Right lobe of liver (tissue), 6 donors: ENCODE data around the gene SEPTIN2. TPM values are rescaled to one million over a fixed set of nuclear protein-coding genes. Genes with fewer than 3 reads are reported as not detected.
A peak's percentile ranks its signal among the peaks of the same experiment; 100 is the strongest.
"Not testable (repeated sequence)": the region's sequence is repeated elsewhere in the genome, so short reads cannot be mapped to it uniquely, and the experiment has no call there.

ENCODE experiments used
- ATAC-seq, 4 donors: fragments of 200-7000 bp; cut with Tn5 transposase; one replicate each; pipeline ENCODE4 v1.9.1; 2020; ENCODE audit warnings: mild to moderate bottlenecking in 4 of 4, moderate library complexity in 4 of 4
- DNase-seq, 3 donors: peaks; one replicate each; pipeline ENCODE4 v3.0.0-alpha.2; 2020
- H3K27ac ChIP-seq, 3 donors: fragments of 200-600 bp; one replicate each; pipeline ENCODE4 v1.8.0; 2022
- H3K27me3 ChIP-seq, 2 donors: fragments of 200-600 bp; one replicate each; pipeline ENCODE4 v1.8.0; 2022
- H3K36me3 ChIP-seq, 4 donors: fragments of 200-600 bp; sonication (generic) in 1 of 4; one replicate each; pipeline versions ENCODE4 v1.5.1 to v1.8.0; 2017 to 2022; ENCODE audit warnings: control low read depth in 1 of 4
- H3K4me1 ChIP-seq, 4 donors: fragments of 200-600 bp; sonication (generic) in 1 of 4; one replicate each; pipeline versions ENCODE4 v1.5.1 to v1.8.0; 2017 to 2022; ENCODE audit warnings: control low read depth in 1 of 4
- H3K4me3 ChIP-seq, 3 donors: fragments of 200-600 bp; one replicate each; pipeline ENCODE4 v1.8.0; 2022
- H3K9me3 ChIP-seq, 4 donors: fragments of 200-600 bp; sonication (generic) in 1 of 4; one replicate each; pipeline versions ENCODE4 v1.5.1 to v1.8.0; 2017 to 2022; ENCODE audit warnings: control low read depth in 1 of 4
- CTCF ChIP-seq, 4 donors: fragments of 200-600 bp in 3 of 4; fragments of 450-650 bp in 1 of 4; IDR thresholded peaks; one replicate each; pipeline versions ENCODE4 v1.5.1 to v1.8.0; 2016 to 2022; ENCODE audit warnings: antibody characterized with exemption in 4 of 4, mild to moderate bottlenecking in 2 of 4
- POLR2A ChIP-seq: fragments of 450-650 bp; IDR thresholded peaks from one replicate; pipeline ENCODE4 v1.6.1; 2017; ENCODE audit warnings: antibody characterized with exemption, mild to moderate bottlenecking
- WGBS: methylation state at CpG from one replicate; pipeline ENCODE4 v1.1.6; 2018; ENCODE audit warnings: low coverage, low lambda C conversion rate; ENCODE audit not compliant: insufficient coverage; ENCODE audit errors: missing lambda C conversion rate; 5-methylcytosine and 5-hydroxymethylcytosine counted together
- intact Hi-C, 2 donors: fragments of 100-400 bp; cut with DNase I; formaldehyde crosslinking; loops; one replicate each; pipeline versions ENCODE4 v1.11.2 to v1.14.1; 2022
- total RNA-seq, 6 experiments: library from RNA; depleted of rRNA in 2 of 6; stranded (reverse); fragments of >200 nt in 2 of 6; fragmentation: NEBNext Ultra II Directional in 3 of 6; extraction: Animal tissue kit (Norgen Biotek cat#: 25700) in 3 of 6; gene quantifications; one replicate each; pipeline versions ENCODE4 v1.1.0 to v1.2.4, GENCODE V29; 2016 to 2023
- donor health status: DM: no; HTN: yes; CAD: no.
- donor health status: DM: no; HTN: no; CAD: no.
- donor health status: DM: no; HTN: no; CAD: no.
- donor health status: DM: no; HTN: yes; CAD: no.
- donor health status: DM: no; HTN: yes; CAD: no.

The SEPTIN2 gene
- total RNA-seq, 6 experiments from 2014 or later, result 66.6 to 97.9 (median 86.2) TPM

DNA sequence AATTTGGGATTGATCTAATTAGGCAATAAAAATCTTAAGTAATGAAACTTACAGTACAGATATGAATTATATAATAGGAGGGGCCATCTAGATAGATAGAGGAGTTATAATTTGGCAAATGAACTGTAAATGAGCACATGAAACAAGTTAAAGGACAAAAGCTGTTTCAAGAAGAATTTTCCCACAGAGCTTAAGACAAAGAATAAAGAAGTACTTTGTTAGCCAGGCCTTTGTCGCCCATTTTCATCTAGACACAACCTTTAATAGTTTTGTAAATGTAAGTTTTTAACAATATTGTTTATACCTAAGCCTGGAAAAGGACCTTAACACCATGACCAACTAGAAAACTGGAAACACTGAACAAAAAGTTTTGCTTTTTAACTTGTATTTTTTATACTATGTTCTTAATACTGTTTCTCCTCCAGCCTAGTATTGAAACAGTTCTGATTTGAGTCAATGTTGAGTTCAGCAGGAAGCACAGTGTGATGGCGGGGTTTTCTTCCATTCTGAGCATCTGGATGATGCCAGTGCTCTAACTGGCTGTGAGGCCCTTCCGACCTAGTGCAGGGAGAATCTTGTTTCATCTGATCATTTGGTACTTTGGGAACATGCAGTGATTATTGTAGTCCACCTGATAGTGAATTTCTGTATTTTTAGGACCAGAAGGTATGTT lies 77.9 kb downstream of the SEPTIN2 start:
- Histone ChIP-seq H3K9me3 (no peaks in the 10 kb centered on the region), H3K4me3 (no peak overlapping the region), H3K27ac (no peak overlapping the region), H3K27me3 (no peaks in the 10 kb centered on the region), H3K4me1 (no peaks in the 10 kb centered on the region), H3K36me3 (peaks cover 0 to 3% (median under 1%) of the 10 kb centered on the region in 4 donors)
- WGBS, result 83% methylated on average over 3 of the region's 3 CpGs
- TF ChIP-seq POLR2A, result no peak
- TF ChIP-seq CTCF (IDR thresholded peaks at IDR 0.05), result no peak
- DNase-seq (no peak), ATAC-seq (no peak)
- intact Hi-C loops, result no loop called here

DNA sequence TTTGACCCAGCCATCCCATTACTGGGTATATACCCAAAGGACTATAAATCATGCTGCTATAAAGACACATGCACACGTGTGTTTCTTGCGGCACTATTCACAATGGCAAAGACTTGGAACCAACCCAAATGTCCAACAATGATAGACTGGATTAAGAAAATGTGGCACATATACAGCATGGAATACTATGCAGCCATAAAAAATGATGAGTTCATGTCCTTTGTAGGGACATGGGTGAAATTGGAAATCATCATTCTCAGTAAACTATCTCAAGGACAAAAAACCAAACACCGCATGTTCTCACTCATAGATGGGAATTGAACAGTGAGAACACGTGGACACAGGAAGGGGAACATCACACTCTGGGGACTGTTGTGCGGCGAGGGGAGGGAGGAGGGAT lies 81.1 kb downstream of the SEPTIN2 start:
- ATAC-seq, DNase-seq, intact Hi-C loops, H3K4me3 ChIP-seq, H3K27ac ChIP-seq, H3K36me3 ChIP-seq, H3K9me3 ChIP-seq, H3K27me3 ChIP-seq: not testable (repeated sequence)
- peaks cover 0 to 13% (median 4%) of the 10 kb centered on the region in 4 donors for H3K4me1 ChIP-seq
- WGBS, result 89% methylated on average over 6 of the region's 6 CpGs

- Histone ChIP-seq H3K27ac (peak overlapping the region in 1 of 3 donors; percentile 0), H3K4me1 (peaks cover 0 to 13% (median 4%) of the 10 kb centered on the region in 4 donors), H3K27me3 (no peaks in the 10 kb centered on the region), H3K36me3 (peaks cover 0 to 5% (median 1%) of the 10 kb centered on the region in 4 donors), H3K9me3 (no peaks in the 10 kb centered on the region), H3K4me3 (no peak overlapping the region)
- ATAC-seq (peak; percentile 98 to 99 (median 99)), DNase-seq (peak in 2 of 3 donors; percentile 37 to 81)
- TF ChIP-seq CTCF (IDR thresholded peaks at IDR 0.05) (no peak), POLR2A (no peak)
- intact Hi-C loops, result no loop called here
- WGBS, result 55% methylated on average over 5 of the region's 10 CpGs
Measured at GRCh38 chr2:241399941-241400922, 84.5 kb downstream of the SEPTIN2 start.

Other genes starting within 250 kb of the SEPTIN2 start
- gene MTERF4, start 213.6 kb upstream of the SEPTIN2 start, total RNA-seq, result 10 to 100 TPM; 12.1 to 26.3 (median 17.0) TPM
- gene PASK, start 166.5 kb upstream of the SEPTIN2 start, total RNA-seq, result 1 to 10 TPM; 2.0 to 4.2 (median 3.4) TPM
- gene PPP1R7, start 165.5 kb upstream of the SEPTIN2 start, total RNA-seq, result 10 to 100 TPM; 27.8 to 35.7 (median 29.5) TPM
- gene ANO7, start 127.2 kb upstream of the SEPTIN2 start, total RNA-seq, result 1 to 10 TPM in 3 of 6 experiments, under 1 TPM in 3; 0.61 to 2.4 (median 0.97) TPM
- 100 to 1,000 TPM; 341 to 557 (median 479) TPM for gene HDLBP, start 253 bp upstream of the SEPTIN2 start, total RNA-seq
- 10 to 100 TPM; 13.3 to 41.3 (median 28.7) TPM for gene FARP2, start 40.4 kb downstream of the SEPTIN2 start, total RNA-seq
- gene STK25, start 192.7 kb downstream of the SEPTIN2 start, total RNA-seq, result 10 to 100 TPM; 51.0 to 99.1 (median 63.5) TPM
- 100 to 1,000 TPM in 3 of 6 experiments, 10 to 100 TPM in 3; 50.1 to 119 (median 90.5) TPM for gene BOK, start 242.8 kb downstream of the SEPTIN2 start, total RNA-seq